Fibroblast of the aortic adventitia (primary cell): Measurements from ENCODE around the gene FOXO1. TPM values are rescaled to one million over a fixed set of nuclear protein-coding genes. Genes with fewer than 3 reads are reported as not detected.

ENCODE experiments used
- DNase-seq: peaks from one replicate; pipeline ENCODE4 v3.0.0-alpha.2; 2010; ENCODE audit warnings: low read depth
- H3K4me3 ChIP-seq: 2 replicates; pipeline ENCODE4 v1.5.1; 2011; ENCODE audit warnings: low read depth, mild to moderate bottlenecking, control low read depth, low read length, moderate library complexity
- CTCF ChIP-seq: IDR thresholded peaks from 2 replicates; pipeline ENCODE4 v1.5.1; 2011; ENCODE audit warnings: mild to moderate bottlenecking, low read length, control low read depth, inconsistent platforms; ENCODE audit not compliant: insufficient read depth
- total RNA-seq: library from RNA; depleted of rRNA; stranded (reverse); fragments of >200 nt; gene quantifications from 2 replicates; pipeline ENCODE4 v1.2.3, GENCODE V29; 2012; ENCODE audit warnings: low replicate concordance

FOXO1 gene
- total RNA-seq, 1 donor, result 3.2 TPM

- TF ChIP-seq CTCF, result no peak
- H3K4me3 ChIP-seq, result no peak overlapping the region
- DNase-seq, result no peak
Observed at GRCh38 chr13:40618581-40619478, 47.6 kb downstream of the FOXO1 start.

GRCh38 chr13:40617801-40618356 lies 48.6 kb downstream of the FOXO1 start:
- no peak for TF ChIP-seq CTCF
- DNase-seq, result no peak
- H3K4me3 ChIP-seq, result no peak overlapping the region

GRCh38 chr13:40615619-40616018 lies 50.8 kb downstream of the FOXO1 start:
- TF ChIP-seq CTCF, result no peak
- H3K4me3 ChIP-seq, result no peak overlapping the region
- no peak for DNase-seq

- no peak overlapping the region for H3K4me3 ChIP-seq
Observed at GRCh38 chr13:40613914-40614313, 52.5 kb downstream of the FOXO1 start.

GRCh38 chr13:40613192-40613818 lies 53.1 kb downstream of the FOXO1 start:
- TF ChIP-seq CTCF, result no peak
- no peak for DNase-seq
- no peak overlapping the region for H3K4me3 ChIP-seq

More at GRCh38 chr13:40613914-40614313, 52.5 kb downstream of the FOXO1 start:
- TF ChIP-seq CTCF, result no peak
- DNase-seq, result no peak

- no peak for DNase-seq
- H3K4me3 ChIP-seq, result no peak overlapping the region
- TF ChIP-seq CTCF, result no peak
Observed at GRCh38 chr13:40612041-40612440, 54.4 kb downstream of the FOXO1 start.
